Measurements from ENCODE around the gene ENTHD1.

GRCh38 chr22:39715778-39716495 is 177.6 kb downstream of the ENTHD1 start:
- TF ChIP-seq CTCF (IDR thresholded peaks at IDR 0.05; ENCODE audit: low read depth, low read length): no peak
- TF ChIP-seq EZH2phosphoT487 (IDR thresholded peaks at IDR 0.05; ENCODE audit: low read depth): no peak

Measured in OCI-LY3 (cell line).